MM.1S (cell line): Measurements from ENCODE around the gene COBL.

ENCODE experiments used
- DNase-seq: peaks from one replicate; pipeline ENCODE4 v3.0.0-alpha.2; 2015
- H2AFZ ChIP-seq: fragments of 300-600 bp; sonication (generic); 2 replicates; pipeline ENCODE4 v1.6.0; 2016; ENCODE audit warnings: antibody characterized with exemption, low read length
- H3F3A ChIP-seq: fragments of 300-600 bp; sonication (generic); 2 replicates; pipeline ENCODE4 v1.6.1; 2016; ENCODE audit warnings: mild to moderate bottlenecking, antibody characterized with exemption, low read length, moderate library complexity, mixed read lengths; ENCODE audit not compliant: insufficient read depth
- H3K27ac ChIP-seq: fragments of 300-600 bp; sonication (generic); 2 replicates; pipeline ENCODE4 v1.5.1; 2016; ENCODE audit warnings: mild to moderate bottlenecking, low read length
- H3K27me3 ChIP-seq: fragments of 300-600 bp; sonication (generic); replicated peaks from 2 replicates; pipeline ENCODE4 v1.6.0; 2016; ENCODE audit warnings: low read length; ENCODE audit not compliant: insufficient read depth
- H3K36me3 ChIP-seq: fragments of 300-600 bp; sonication (generic); replicated peaks from 2 replicates; pipeline ENCODE4 v1.6.1; 2016; ENCODE audit warnings: mild to moderate bottlenecking, low read length, mixed read lengths; ENCODE audit not compliant: insufficient read depth
- H3K4me1 ChIP-seq: fragments of 300-600 bp; sonication (generic); 2 replicates; pipeline ENCODE4 v1.6.1; 2016; ENCODE audit warnings: low read length, mixed read lengths
- H3K4me2 ChIP-seq: fragments of 300-600 bp; sonication (generic); 2 replicates; pipeline ENCODE4 v1.6.0; 2016; ENCODE audit warnings: low read depth, low read length
- H3K4me3 ChIP-seq: fragments of 300-600 bp; sonication (generic); 2 replicates; pipeline ENCODE4 v1.5.1; 2016; ENCODE audit warnings: low read length, mixed read lengths
- H3K79me2 ChIP-seq: fragments of 300-600 bp; sonication (generic); 2 replicates; pipeline ENCODE4 v1.6.1; 2016; ENCODE audit warnings: mixed run types, low read length, mixed read lengths
- H3K9ac ChIP-seq: fragments of 300-600 bp; sonication (generic); 2 replicates; pipeline ENCODE4 v1.6.1; 2016; ENCODE audit warnings: low read length, mixed read lengths
- H3K9me2 ChIP-seq: fragments of 300-600 bp; sonication (generic); replicated peaks from 2 replicates; pipeline ENCODE4 v1.6.1; 2016; ENCODE audit warnings: mild to moderate bottlenecking, low read length, mixed read lengths; ENCODE audit not compliant: insufficient read depth
- H3K9me3 ChIP-seq: fragments of 300-600 bp; sonication (generic); replicated peaks from 2 replicates; pipeline ENCODE4 v1.6.1; 2016; ENCODE audit warnings: mild to moderate bottlenecking, low read length, mixed read lengths; ENCODE audit not compliant: insufficient read depth
- H4K20me1 ChIP-seq: fragments of 300-600 bp; sonication (generic); 2 replicates; pipeline ENCODE4 v1.6.1; 2016; ENCODE audit warnings: mild to moderate bottlenecking, low read length, moderate library complexity, mixed read lengths; ENCODE audit not compliant: insufficient read depth
- CTCF ChIP-seq: fragments of 300-600 bp; sonication (generic); IDR thresholded peaks from 2 replicates; pipeline ENCODE4 v1.5.1; 2016; ENCODE audit warnings: antibody characterized with exemption, low read length, mixed read lengths
- EZH2 ChIP-seq: fragments of 300-600 bp; sonication (generic); optimal IDR thresholded peaks from 2 replicates; pipeline ENCODE3; 2017; ENCODE audit warnings: low read depth, mild to moderate bottlenecking, antibody characterized with exemption, low read length, mixed read lengths
- EZH2phosphoT487 ChIP-seq: fragments of 300-600 bp; sonication (generic); IDR thresholded peaks from 2 replicates; pipeline ENCODE4 v1.6.1; 2018; ENCODE audit warnings: antibody characterized with exemption, low read length

Gene COBL

GRCh38 chr7:51113560-51113959, 203.0 kb downstream of the COBL start:
- Histone ChIP-seq H3K27me3 (no peaks in the 10 kb centered on the region), H3K36me3 (no peaks in the 10 kb centered on the region), H3K9me3 (no peaks in the 10 kb centered on the region), H3F3A (no peaks in the 10 kb centered on the region), H3K4me2 (no peak overlapping the region), H3K79me2 (no peaks in the 10 kb centered on the region), H2AFZ (no peak overlapping the region), H4K20me1 (no peaks in the 10 kb centered on the region), H3K27ac (no peak overlapping the region), H3K4me3 (no peak overlapping the region), H3K4me1 (no peaks in the 10 kb centered on the region), H3K9ac (no peak overlapping the region), H3K9me2 (no peaks in the 10 kb centered on the region)
- DNase-seq: no peak
- no peak for TF ChIP-seq EZH2phosphoT487
- no peak for TF ChIP-seq EZH2
- TF ChIP-seq CTCF: no peak

- Histone ChIP-seq H3F3A (no peaks in the 10 kb centered on the region), H3K27me3 (no peaks in the 10 kb centered on the region), H3K9me2 (no peaks in the 10 kb centered on the region), H3K79me2 (no peaks in the 10 kb centered on the region), H3K4me3 (no peak overlapping the region), H3K9me3 (no peaks in the 10 kb centered on the region), H3K4me1 (no peaks in the 10 kb centered on the region), H3K36me3 (no peaks in the 10 kb centered on the region), H3K4me2 (no peak overlapping the region), H2AFZ (no peak overlapping the region), H3K27ac (no peak overlapping the region), H3K9ac (no peak overlapping the region), H4K20me1 (no peaks in the 10 kb centered on the region)
- no peak for DNase-seq
- no peak for TF ChIP-seq CTCF
- no peak for TF ChIP-seq EZH2phosphoT487
- TF ChIP-seq EZH2: no peak
These were observed 205.2 kb downstream of the COBL start for GRCh38 chr7:51111241-51111940.

- no peaks in the 10 kb centered on the region for H3K27me3 ChIP-seq
- H3K4me1 ChIP-seq: no peaks in the 10 kb centered on the region
- TF ChIP-seq CTCF: no peak
- TF ChIP-seq EZH2phosphoT487: no peak
- no peak for TF ChIP-seq EZH2
- H3K27ac ChIP-seq: no peak overlapping the region
- no peaks in the 10 kb centered on the region for H3F3A ChIP-seq
- no peaks in the 10 kb centered on the region for H3K79me2 ChIP-seq
- no peak overlapping the region for H2AFZ ChIP-seq
- no peak overlapping the region for H3K4me2 ChIP-seq
- no peaks in the 10 kb centered on the region for H3K36me3 ChIP-seq
- DNase-seq: no peak
- no peak overlapping the region for H3K4me3 ChIP-seq
- H3K9me3 ChIP-seq: no peaks in the 10 kb centered on the region
- H4K20me1 ChIP-seq: no peaks in the 10 kb centered on the region
- H3K9ac ChIP-seq: no peak overlapping the region
- H3K9me2 ChIP-seq: no peaks in the 10 kb centered on the region
These were observed 208.5 kb downstream of the COBL start for GRCh38 chr7:51108134-51108533.
